IMR-90 (cell line): Measurements from ENCODE around the gene ANKRD34B. TPM values are rescaled to one million over a fixed set of nuclear protein-coding genes. Genes with fewer than 3 reads are reported as not detected.

ENCODE experiments used
- microRNA-seq, 2 experiments: library from miRNA; stranded (forward) in 1 of 2; unstranded in 1 of 2; fragments of 10-50 nt in 1 of 2; fragments of <30 nt in 1 of 2; gene quantifications in 1 of 2; microRNA quantifications in 1 of 2; one replicate each; pipeline versions ENCODE3 to v1.1.0; 2013 to 2020; ENCODE audit not compliant: insufficient read depth in 1 of 2, insufficient read length in 1 of 2, unreplicated experiment in 1 of 2
- polyA plus RNA-seq, 3 experiments: library from polyadenylated mRNA; depleted of rRNA; stranded (reverse); fragments of >200 nt; gene quantifications; 2 replicates each; pipeline ENCODE4 v1.2.3, GENCODE V29; 2012; ENCODE audit warnings: low replicate concordance in 1 of 3
- small RNA-seq, 5 experiments: library from RNA; depleted of rRNA; stranded (forward); fragments of <200 nt; gene quantifications; one replicate each; pipeline ENCODE3, GENCODE V24; 2012
- total RNA-seq: library from RNA; depleted of rRNA; stranded (reverse); fragments of >200 nt; gene quantifications from 2 replicates; pipeline ENCODE4 v1.2.3, GENCODE V29; 2012; rRNA removed

The ANKRD34B gene
- total and polyA plus RNA-seq, 2 of the 4 experiments (the other 2 are of a cell fraction): not detected

Small RNA genes lying within 50 kb of the gene (microRNA-seq; reads per million reads assigned to microRNA genes)
- gene DBIP2 (ENCODE audit: insufficient read depth, insufficient read length): not detected

Small RNA genes lying within 50 kb of the gene (small RNA-seq; reads per million reads assigned to genes)
- 0 reads per million in 5 experiments for gene DBIP2

Other genes with a start within 250 kb of the ANKRD34B start
- 11.1 and 19.4 TPM in 2 replicates for gene ZFYVE16, start 162.2 kb downstream of the ANKRD34B start, total RNA-seq
- gene ZFYVE16, start 162.2 kb downstream of the ANKRD34B start, polyA plus RNA-seq (2012; rRNA removed): 4.0 and 5.3 TPM in 2 replicates
- 2.8 and 2.9 TPM in 2 replicates for gene FAM151B, start 82.2 kb downstream of the ANKRD34B start, total RNA-seq
- gene FAM151B, start 82.2 kb downstream of the ANKRD34B start, polyA plus RNA-seq (2012; rRNA removed): 1.0 and 1.5 TPM in 2 replicates
- 13.3 and 16.9 TPM in 2 replicates for gene MSH3, start 84.4 kb upstream of the ANKRD34B start, total RNA-seq
- 3.8 and 4.6 TPM in 2 replicates for gene MSH3, start 84.4 kb upstream of the ANKRD34B start, polyA plus RNA-seq (2012; rRNA removed)
- 29.4 and 44.4 TPM in 2 replicates for gene DHFR, start 84.7 kb upstream of the ANKRD34B start, total RNA-seq
- 16.5 and 20.6 TPM in 2 replicates for gene DHFR, start 84.7 kb upstream of the ANKRD34B start, polyA plus RNA-seq (2012; rRNA removed)